ENCODE measurements around the gene GPRC5D.

GPRC5D gene

DNA sequence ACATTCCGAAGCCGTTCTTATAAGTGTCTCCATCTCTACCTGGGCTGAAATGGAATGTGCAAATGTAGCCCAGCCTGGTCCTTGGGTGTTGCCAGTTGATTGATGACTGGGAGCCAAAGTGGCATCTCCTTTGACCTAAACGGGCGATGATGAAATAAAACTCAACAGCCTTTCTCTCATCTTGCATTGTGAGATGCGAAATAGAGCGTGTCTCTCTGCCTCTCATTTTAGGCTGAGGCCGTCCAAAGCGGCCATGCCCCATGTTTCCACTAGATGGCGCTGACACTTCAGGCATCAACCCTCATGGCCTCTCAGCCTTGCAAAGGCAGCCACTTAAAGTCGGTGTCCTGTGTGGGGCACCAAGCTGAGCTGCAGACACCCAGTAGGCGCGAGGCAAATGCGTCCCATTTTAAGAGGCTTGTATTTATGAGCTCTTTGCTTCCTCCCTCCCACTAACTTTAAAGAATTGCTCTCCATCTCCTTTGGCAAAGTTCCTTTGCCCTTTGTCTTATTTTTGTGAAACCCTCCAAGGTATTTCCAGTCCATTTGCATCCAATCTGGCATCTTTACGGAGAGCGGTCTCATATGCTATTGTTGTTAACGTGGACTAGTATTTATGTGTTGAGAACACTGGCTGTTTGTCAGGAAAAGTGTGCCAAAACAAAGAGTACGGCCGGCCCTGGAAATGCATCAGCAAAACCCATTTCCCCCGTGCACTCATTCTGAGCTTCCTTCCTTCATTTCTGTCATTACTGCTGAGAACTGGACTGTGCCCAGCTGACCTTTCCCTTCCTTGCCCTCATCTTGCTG is 35.6 kb downstream of the GPRC5D start:
- no peak for TF ChIP-seq ZNF274 (IDR thresholded peaks at IDR 0.05; ENCODE audit: low read depth, low read length)
- no peak overlapping the region for H3K4me3 ChIP-seq (ENCODE audit: low read length)

DNA sequence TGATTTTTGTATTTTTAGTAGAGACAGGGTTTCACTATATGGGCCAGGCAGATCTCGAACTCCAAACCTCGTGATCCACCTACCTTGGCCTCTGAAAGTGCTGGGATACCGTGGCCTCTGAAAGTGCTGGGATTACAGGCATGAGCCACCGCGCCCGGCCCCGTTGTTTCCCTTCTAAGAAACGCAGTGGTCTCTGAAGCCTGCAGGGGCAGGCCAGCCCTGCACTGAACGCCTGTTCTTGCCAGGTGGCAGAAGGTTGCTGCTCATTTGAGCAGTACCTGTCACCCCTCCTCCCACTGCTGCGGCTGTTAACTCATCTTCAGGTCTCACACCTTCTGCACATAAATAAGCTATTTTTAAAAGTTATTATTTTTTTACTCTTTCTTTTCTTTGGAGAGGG is 36.3 kb downstream of the GPRC5D start:
- no peak for TF ChIP-seq ZNF274 (IDR thresholded peaks at IDR 0.05; ENCODE audit: low read depth, low read length)
- no peak overlapping the region for H3K4me3 ChIP-seq (ENCODE audit: low read length)

DNA sequence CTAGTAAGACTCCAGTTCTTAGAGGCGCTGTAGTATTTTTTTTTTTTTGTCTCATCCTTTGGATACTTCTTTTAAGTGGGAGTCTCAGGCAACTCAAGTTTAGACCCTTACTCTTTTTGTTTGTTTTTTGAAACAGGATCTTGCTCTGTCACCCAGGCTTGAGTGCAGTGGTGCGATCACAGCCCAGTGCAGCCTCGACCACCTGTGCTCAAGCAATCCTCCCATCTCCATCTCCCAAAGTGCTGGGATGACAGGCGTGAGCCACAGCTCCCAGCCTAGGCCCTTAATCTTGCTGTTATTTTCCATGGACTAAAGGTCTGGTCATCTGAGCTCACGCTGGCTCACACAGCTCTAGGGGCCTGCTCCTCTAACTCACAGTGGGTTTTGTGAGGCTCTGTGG is 39.3 kb downstream of the GPRC5D start:
- H3K4me3 ChIP-seq (ENCODE audit: low read length) = no peak overlapping the region
- no peak for TF ChIP-seq ZNF274 (IDR thresholded peaks at IDR 0.05; ENCODE audit: low read depth, low read length)

DNA sequence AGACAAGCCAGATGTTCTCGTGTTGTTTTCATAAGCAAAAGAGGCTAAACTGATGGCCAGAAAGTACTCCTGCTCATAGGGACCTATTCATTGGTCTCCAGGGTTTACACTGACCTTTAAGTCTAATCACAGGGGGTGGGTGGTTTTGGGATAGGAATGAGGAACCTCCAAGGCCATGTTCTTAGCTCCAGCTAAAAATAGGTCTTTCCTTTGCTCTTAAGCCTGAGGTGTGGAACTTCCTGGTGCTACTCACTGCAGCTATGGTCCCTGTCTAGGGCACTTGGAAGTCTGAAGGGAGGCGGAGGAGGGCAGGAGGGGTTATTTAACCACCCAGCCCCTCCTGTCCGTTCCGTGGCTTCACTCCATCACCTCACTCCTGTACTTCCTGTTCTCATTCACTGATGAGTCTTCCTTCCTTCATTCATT is 42.0 kb downstream of the GPRC5D start:
- TF ChIP-seq ZNF274 (IDR thresholded peaks at IDR 0.05; ENCODE audit: low read depth, low read length) = no peak
- H3K4me3 ChIP-seq (ENCODE audit: low read length) = no peak overlapping the region

DNA sequence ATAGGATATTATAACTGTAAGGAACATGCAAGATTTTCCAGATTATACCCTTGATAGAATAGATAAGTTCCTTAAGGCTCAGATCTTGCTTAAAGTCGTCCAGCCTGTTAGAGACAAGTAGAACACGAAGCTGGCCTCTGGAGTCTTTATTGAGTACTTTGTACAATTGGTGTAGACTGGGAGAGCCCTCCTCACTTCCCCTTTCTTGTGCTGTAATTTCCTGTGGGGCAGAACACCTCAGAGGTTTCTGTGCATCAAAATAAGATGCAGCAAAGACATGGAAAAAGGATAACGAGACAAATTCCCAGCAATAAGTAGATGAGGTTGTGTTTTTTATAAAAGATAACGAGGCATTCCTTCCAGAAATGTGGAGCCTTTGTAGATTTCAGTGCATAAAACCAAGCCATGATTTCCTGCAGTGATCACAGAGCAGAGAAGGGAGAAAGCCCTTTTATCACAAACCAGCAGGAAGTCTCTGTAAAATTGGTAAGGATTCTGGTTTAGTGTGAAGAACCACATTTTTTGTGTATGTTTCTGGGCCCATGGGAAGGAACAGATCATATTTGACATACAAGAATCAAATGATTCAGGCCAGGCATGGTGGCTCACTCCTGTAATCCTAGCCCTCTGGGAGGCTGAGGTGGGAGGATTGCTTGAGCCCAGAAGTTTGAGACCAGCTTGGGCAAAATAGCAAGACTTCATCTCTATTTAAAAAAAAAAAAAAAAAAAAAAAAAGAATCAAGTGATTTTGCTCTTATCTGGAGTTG is 42.6 kb downstream of the GPRC5D start:
- no peak overlapping the region for H3K4me3 ChIP-seq (ENCODE audit: low read length)
- TF ChIP-seq ZNF274 (IDR thresholded peaks at IDR 0.05; ENCODE audit: low read depth, low read length) = no peak

DNA sequence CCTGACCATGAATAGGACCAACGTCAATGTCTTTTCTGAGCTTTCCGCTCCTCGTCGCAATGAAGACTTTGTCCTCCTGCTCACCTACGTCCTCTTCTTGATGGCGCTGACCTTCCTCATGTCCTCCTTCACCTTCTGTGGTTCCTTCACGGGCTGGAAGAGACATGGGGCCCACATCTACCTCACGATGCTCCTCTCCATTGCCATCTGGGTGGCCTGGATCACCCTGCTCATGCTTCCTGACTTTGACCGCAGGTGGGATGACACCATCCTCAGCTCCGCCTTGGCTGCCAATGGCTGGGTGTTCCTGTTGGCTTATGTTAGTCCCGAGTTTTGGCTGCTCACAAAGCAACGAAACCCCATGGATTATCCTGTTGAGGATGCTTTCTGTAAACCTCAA is 43.3 kb downstream of the GPRC5D start:
- H3K4me3 ChIP-seq (ENCODE audit: low read length) = no peak overlapping the region
- TF ChIP-seq ZNF274 (IDR thresholded peaks at IDR 0.05; ENCODE audit: low read depth, low read length) = no peak

DNA sequence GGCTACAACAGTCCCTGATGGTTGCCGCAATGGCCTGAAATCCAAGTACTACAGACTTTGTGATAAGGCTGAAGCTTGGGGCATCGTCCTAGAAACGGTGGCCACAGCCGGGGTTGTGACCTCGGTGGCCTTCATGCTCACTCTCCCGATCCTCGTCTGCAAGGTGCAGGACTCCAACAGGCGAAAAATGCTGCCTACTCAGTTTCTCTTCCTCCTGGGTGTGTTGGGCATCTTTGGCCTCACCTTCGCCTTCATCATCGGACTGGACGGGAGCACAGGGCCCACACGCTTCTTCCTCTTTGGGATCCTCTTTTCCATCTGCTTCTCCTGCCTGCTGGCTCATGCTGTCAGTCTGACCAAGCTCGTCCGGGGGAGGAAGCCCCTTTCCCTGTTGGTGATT is 43.7 kb downstream of the GPRC5D start:
- H3K4me3 ChIP-seq (ENCODE audit: low read length) = no peak overlapping the region
- TF ChIP-seq ZNF274 (IDR thresholded peaks at IDR 0.05; ENCODE audit: low read depth, low read length) = no peak

DNA sequence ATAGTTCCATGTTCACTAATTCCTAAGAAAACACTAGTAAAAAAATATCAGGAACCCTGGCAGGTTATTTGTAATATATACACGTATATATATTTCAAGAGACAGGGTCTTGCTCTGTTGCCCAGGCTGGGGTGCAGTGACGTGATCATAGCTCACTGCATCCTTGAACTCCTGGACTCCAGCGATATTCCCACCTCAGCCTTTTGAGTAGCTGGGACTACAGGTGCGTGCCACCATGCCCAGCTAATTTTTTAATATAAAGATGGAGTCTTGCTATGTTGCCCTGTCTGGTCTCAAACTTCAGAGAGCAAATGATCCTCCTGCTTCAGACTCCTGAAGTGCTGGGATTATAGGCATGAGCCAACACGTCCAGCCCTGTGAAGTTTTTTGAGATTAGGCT is 44.4 kb downstream of the GPRC5D start:
- no peak overlapping the region for H3K4me3 ChIP-seq (ENCODE audit: low read length)
- TF ChIP-seq ZNF274 (IDR thresholded peaks at IDR 0.05; ENCODE audit: low read depth, low read length) = no peak

DNA sequence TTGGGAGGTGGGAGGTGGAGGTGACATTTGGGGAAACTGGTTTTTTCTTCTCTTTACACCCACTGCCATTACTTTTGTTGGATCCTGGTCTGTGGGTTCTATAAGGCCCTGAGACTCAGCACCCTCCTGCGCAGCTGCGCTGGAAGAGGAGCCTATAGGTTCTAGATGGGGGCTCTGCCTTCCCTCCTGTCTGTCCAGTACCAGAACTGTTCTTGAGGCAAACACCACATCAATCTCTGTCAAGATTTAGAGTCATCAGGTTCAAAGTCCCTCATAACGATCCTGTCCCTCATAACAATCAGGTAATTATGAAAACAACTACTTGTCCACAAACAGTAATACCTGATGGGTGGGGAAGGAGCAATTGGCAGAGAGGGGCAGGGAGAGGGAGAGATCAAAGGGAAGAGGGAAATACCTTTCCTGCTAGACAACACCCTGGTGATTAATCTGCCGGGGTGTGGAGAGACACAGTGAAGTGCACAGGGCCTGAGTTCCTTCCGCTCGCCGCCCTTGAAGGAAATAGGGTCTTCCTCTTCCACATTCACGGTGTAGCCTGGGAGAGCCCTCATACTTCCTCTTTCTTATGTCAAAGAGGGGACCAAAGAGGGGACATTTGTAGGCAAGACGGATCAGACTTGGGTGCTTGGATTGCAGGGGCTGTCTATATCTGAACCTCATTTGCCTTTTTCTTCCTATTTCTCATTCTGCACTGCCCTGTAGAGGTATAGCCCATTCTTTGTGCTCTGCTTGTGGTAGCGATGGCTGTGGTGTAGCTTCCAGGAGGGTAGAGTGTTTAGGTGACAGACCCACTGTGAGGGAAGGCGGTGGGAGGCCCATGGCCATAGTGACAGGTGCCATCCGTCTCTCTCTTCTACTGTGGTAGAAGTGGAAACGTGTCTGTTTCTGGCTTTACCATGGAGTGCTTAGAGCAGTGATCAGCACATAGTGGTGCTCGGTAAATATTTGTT is 48.0 kb downstream of the GPRC5D start:
- no peak for TF ChIP-seq ZNF274 (IDR thresholded peaks at IDR 0.05; ENCODE audit: low read depth, low read length)
- H3K4me3 ChIP-seq (ENCODE audit: low read length) = no peak overlapping the region

DNA sequence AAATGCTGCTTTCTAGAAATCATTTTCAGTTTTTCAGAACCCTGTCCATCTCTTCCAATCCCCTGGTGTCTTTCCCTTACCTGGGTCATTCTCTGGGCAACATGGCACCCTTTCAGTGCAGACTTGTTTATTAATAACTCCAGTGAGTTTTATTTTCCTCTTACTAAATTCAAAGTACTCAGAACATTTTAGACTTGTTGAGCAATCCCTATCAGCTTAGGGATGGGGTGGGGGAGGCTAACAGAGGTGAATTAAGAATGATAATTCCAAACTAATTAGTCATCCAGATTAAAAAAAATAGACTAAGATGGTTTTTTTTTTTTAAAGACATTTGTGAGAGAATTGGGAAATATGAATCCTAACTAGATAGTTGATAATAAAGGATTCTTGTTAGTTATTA is 49.9 kb downstream of the GPRC5D start:
- H3K4me3 ChIP-seq (ENCODE audit: low read length) = no peak overlapping the region
- no peak for TF ChIP-seq ZNF274 (IDR thresholded peaks at IDR 0.05; ENCODE audit: low read depth, low read length)

DNA sequence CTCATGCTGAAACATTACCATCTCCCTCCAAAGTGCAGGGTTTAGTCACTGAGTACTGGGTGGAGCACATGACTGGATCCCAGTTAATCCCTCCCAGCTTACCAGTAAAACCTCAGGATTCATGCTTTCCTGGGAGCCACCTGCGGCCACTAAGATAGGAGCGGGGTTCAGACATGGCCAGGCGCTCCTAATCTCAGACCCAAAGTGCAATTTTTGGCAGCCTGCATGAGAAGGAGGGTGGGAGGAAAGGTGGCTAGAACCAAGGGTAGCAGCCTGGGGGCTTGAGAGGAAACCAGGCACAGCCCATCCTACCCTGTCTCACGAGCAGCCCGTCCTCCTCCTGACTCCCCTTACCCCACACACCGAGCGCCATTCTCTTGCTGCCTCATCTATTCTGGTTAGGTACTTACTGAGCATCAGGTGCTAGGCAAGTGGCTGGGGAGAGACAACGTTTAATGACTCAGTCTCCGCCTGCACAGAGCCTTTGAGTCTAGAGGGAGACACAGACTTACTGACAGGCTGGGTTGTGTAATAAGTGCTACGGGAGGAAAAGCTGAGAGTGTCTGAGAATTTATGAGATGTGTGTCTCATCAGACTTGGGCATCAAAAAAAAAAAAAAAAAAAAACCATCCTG is 50.7 kb downstream of the GPRC5D start:
- TF ChIP-seq ZNF274 (IDR thresholded peaks at IDR 0.05; ENCODE audit: low read depth, low read length) = no peak
- H3K4me3 ChIP-seq (ENCODE audit: low read length) = no peak overlapping the region

DNA sequence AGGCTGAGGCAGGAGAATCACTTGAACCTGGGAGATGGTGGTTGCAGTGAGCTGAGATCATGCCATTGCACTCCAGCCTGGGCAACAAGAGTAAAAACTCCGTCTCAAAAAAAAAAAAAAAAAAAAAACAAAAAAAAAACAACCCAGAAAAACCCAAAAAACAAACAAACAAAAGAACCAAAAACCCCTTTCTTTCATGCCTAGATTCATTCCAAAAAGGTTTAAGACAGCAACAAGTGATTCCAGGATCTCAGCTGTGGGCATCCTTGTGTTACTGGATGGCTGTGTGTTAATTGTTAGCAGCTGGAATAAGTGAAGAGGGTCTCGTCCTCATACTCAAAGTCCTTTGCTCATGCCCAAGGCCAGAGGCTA is 51.2 kb downstream of the GPRC5D start:
- no peak for TF ChIP-seq ZNF274 (IDR thresholded peaks at IDR 0.05; ENCODE audit: low read depth, low read length)
- no peak overlapping the region for H3K4me3 ChIP-seq (ENCODE audit: low read length)

DNA sequence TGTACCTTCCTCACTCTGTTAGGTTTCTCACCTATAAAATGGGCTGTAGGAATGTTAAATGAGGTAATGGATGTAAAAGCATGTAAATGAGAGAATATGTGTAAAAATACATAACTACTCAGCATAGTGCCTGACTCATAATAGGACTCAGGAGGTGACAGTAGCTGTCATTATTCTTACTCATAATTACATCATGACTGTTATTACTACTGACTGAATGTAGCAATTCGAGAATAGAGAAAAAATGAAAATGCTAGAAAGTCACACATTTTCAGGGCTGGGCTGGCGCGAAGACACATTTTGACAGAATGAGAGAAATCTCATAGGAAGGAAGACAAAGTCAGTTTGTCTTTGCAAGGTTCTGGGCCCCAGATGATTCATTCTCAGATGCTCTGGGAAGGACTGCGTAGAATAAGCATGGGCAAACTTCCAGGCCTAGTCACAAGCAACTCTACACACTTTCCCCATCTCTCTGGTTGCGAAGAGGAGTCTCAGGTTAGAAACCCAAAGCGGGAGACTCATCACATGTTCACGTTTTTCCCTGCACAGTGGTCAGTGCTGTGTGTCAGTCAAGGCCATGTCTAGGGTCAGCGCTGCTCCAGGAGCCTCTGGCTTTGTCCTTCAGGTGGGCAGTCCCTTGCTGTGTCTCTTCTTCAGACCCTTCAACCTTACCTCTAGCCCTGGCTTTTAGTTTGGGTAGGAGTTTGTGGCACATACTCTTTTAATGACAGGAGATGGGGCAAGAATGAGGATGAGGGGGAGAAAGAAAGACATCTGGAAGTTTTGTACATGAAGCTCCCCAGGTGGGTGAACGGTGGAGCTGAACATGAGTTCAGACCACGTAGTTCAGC is 52.2 kb downstream of the GPRC5D start:
- H3K4me3 ChIP-seq (ENCODE audit: low read length) = no peak overlapping the region
- no peak for TF ChIP-seq ZNF274 (IDR thresholded peaks at IDR 0.05; ENCODE audit: low read depth, low read length)

Measured in GM08714 (cell line).